ENCODE measurements around the gene RANBP10. TPM values are rescaled to one million over a fixed set of nuclear protein-coding genes. Genes with fewer than 3 reads are reported as not detected.

RANBP10 gene
- total and polyA plus RNA-seq, 9 of the 15 experiments (the other 6 are each of a cell fraction or from before 2014, with no cell fraction given) = 0.61 to 19.3 (median 5.9) TPM

DNA sequence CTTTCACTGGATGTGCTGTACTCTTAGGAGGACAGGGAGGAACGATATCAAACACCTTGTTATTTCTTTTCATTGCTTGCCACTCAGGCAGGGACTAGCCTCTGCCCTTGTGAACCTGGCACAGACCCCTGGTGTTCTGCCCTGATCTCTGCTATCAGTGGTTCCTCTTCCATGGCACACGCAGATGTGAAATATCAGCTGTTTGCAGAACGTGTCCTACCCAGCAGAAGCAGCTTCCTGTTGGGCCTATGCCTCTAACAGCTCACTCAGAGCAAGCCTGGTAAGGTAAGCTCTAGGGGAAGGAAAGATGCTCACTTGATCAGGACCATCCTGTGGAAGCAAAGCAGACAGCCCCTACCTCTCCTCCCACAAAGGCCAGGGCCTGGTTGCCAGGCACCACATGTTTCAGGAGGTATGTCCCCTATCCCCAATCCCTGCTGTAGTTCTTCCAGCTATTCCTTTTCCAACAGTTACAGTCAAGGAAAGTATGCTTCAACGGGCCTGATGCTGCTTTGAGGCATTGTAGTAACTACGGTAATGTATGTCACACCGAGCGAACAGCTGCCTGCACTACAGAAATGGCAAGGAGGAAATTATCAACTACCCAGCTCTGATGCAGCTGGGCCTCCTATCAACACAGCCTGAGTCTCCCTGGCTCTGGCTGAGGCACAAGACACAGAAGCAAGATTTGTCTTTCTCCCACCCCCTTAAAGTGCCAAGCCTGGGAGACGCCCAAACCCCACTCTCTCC is 46.0 kb downstream of the RANBP10 start:
- ATAC-seq = no peak
- POLR2A ChIA-PET = interaction anchor here (0.5 to 0.8 kb wide), 2 partner anchors 198 to 324 kb away, joined by 3 to 4 read pairs; no protein-coding TSS in a partner anchor
- no peak for TF ChIP-seq HDAC3 (IDR thresholded peaks at IDR 0.05; ENCODE audit: borderline replicate concordance, partially characterized antibody)
- no peak for TF ChIP-seq ETS2 (tag; IDR thresholded peaks at IDR 0.05; ENCODE audit: borderline replicate concordance, poor library complexity, severe bottlenecking)
- no peak for TF ChIP-seq NCOR1 (IDR thresholded peaks at IDR 0.05)
- TF ChIP-seq THRA (IDR thresholded peaks at IDR 0.05) = no peak
- TF ChIP-seq PRDM10 (IDR thresholded peaks at IDR 0.05; ENCODE audit: partially characterized antibody) = no peak
- TF ChIP-seq, protein P1, sequence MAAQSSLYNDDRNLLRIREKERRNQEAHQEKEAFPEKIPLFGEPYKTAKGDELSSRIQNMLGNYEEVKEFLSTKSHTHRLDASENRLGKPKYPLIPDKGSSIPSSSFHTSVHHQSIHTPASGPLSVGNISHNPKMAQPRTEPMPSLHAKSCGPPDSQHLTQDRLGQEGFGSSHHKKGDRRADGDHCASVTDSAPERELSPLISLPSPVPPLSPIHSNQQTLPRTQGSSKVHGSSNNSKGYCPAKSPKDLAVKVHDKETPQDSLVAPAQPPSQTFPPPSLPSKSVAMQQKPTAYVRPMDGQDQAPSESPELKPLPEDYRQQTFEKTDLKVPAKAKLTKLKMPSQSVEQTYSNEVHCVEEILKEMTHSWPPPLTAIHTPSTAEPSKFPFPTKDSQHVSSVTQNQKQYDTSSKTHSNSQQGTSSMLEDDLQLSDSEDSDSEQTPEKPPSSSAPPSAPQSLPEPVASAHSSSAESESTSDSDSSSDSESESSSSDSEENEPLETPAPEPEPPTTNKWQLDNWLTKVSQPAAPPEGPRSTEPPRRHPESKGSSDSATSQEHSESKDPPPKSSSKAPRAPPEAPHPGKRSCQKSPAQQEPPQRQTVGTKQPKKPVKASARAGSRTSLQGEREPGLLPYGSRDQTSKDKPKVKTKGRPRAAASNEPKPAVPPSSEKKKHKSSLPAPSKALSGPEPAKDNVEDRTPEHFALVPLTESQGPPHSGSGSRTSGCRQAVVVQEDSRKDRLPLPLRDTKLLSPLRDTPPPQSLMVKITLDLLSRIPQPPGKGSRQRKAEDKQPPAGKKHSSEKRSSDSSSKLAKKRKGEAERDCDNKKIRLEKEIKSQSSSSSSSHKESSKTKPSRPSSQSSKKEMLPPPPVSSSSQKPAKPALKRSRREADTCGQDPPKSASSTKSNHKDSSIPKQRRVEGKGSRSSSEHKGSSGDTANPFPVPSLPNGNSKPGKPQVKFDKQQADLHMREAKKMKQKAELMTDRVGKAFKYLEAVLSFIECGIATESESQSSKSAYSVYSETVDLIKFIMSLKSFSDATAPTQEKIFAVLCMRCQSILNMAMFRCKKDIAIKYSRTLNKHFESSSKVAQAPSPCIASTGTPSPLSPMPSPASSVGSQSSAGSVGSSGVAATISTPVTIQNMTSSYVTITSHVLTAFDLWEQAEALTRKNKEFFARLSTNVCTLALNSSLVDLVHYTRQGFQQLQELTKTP (IDR thresholded peaks at IDR 0.05; ENCODE audit: low read depth in 1 of 2, partially characterized antibody in 2 of 2) = no peak
- TF ChIP-seq MXD1 (CRISPR knock-in tag; IDR thresholded peaks at IDR 0.05; ENCODE audit: borderline replicate concordance, poor library complexity, severe bottlenecking) = no peak

More for the DNA sequence above, 46.0 kb downstream of the RANBP10 start:
- intact Hi-C loops (cut with micrococcal nuclease) = no loop called here
- peaks cover 9% of the 10 kb centered on the region; the same call in 1 of the 3 replicates for H3K36me3 ChIP-seq (ENCODE audit: control insufficient read depth, insufficient read depth, low read length)
- H3K4me3 ChIP-seq = no peak overlapping the region
- no TSS peak for BruUV-seq (replicated peaks)
- in situ Hi-C loops (cut with MboI) = no loop called here
- no peaks in the 10 kb centered on the region for H3K27me3 ChIP-seq (ENCODE audit: control insufficient read depth in 2 of 2, insufficient read depth in 2 of 2, low read length in 2 of 2)
- no peak overlapping the region for H3K27ac ChIP-seq (ENCODE audit: extremely low read depth, low read depth, low read length)
- DNase-seq (ENCODE audit: extremely low read depth in 1 of 4, low spot score in 3 of 4) = no peak
- H3K79me2 ChIP-seq (ENCODE audit: control insufficient read depth, insufficient read depth, low read length) = no peaks in the 10 kb centered on the region
- CTCF ChIA-PET (ENCODE audit: low intra/inter-chr PET ratio) = interaction anchor here (0.6 kb wide), 1 partner anchor 283 kb away, joined by 3 read pairs; no protein-coding TSS in a partner anchor
- H3K9ac ChIP-seq (ENCODE audit: insufficient read depth in 1 of 2, low read depth in 2 of 2, low read length in 2 of 2) = peak overlapping the region in 1 of 2 experiments; percentile 33; a peak in 1 of 4 replicates
- H2AFZ ChIP-seq (ENCODE audit: low read depth, low read length) = no peak overlapping the region
- peaks cover 8 to 9% of the 10 kb centered on the region in 2 experiments; a peak in 4 of 5 replicates for H3K4me1 ChIP-seq (replicated peaks in 1 of 2; ENCODE audit: control insufficient read depth in 2 of 2, insufficient read depth in 2 of 2, low read length in 2 of 2)
- 0 out of 2 replicates have a peak, but pooled peaks cover 4% of the 10 kb centered on the region for H4K20me1 ChIP-seq (replicated peaks; ENCODE audit: control insufficient read depth, insufficient read depth, low read length)
- H3K9me1 ChIP-seq (ENCODE audit: control insufficient read depth, insufficient read depth, low read length) = peaks cover 5% of the 10 kb centered on the region
- FAIRE-seq = no peak
- WGBS (ENCODE audit: insufficient coverage, low coverage, missing lambda C conversion rate) = 71% methylated on average over 8 of the region's 8 CpGs
- H3K4me2 ChIP-seq (ENCODE audit: insufficient read depth, low read length) = no peak overlapping the region
- no peaks in the 10 kb centered on the region for H3K9me3 ChIP-seq (replicated peaks; ENCODE audit: control insufficient read depth, insufficient read depth, low read depth, low read length)
